ENCODE measurements around the gene SLC7A8.

Gene SLC7A8

DNA sequence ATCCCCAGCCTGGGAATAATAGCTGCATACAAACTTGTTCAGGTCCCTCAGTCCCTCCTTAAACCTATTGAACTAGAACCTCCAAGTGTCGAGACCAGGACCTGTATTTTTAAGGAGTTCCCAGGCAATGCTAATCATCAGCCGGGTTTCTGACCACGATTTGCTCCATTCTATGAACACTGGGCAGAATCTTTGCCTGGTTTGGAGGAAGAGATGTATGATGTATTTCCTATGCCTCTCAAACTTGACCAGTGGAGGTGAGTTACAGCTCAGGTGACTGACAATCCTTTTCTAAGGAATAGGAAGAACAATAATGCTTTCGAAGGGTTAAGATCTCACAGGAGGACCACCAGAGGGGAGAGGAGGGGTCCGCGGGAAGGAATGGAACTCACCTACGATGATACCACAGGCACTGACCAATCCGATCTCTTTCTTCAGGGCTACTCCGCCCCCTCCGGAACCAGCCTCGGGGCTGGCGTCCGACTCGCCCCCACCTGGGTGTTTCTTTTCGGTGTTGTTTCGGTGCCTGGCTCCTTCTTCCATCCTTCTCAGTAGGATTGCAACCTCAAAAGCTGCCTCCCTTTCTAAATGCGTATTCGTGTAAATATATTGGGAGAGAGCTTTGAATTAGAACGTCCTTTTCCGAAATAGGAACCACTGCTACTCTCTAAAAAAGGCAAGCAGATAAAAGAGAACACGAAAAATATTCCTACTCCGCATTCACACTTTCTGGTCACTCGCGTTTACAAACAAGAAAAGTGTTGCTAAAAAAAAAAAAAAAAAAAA lies 895 bp downstream of the SLC7A8 start:
- peak; percentile 75 for DNase-seq

DNA sequence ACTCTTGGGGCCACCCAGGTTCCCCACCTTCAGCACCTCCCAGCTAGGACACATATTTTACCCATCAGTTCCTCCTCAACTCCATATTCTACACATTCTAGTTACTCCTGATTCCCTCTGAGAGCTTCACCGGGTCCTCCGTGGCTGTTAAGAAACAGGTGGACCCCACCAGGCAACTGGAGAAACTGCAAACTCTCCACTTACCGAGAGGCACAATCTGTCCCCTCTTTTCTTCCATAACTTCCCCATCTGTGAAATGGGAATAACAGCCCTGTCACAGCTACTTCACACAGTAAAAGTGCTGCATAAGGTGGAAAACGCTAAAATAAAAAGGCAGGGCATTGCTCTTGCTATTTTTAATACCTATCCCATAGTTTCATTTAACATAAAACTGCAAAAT lies 1.5 kb downstream of the SLC7A8 start:
- DNase-seq = no peak

DNA sequence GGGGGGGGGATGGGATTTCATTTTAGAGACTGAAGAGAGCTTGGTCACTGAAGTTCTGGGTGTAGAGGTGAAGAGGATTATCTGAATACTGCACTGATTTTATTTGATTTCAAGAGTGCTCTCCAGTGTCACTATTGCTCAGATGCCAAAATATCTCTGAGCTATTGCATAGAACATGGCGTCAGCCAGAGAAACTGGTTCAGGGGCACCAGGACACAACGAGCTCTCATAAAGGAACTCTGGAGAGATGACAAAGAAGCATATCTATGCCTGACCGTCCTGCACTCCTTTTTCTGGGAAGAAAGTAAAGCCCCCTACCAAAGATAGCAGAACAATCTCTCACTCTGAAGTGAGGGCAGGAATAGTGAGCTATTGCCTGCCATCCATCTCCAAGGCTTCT lies 2.0 kb downstream of the SLC7A8 start:
- DNase-seq = peak; percentile 25

DNA sequence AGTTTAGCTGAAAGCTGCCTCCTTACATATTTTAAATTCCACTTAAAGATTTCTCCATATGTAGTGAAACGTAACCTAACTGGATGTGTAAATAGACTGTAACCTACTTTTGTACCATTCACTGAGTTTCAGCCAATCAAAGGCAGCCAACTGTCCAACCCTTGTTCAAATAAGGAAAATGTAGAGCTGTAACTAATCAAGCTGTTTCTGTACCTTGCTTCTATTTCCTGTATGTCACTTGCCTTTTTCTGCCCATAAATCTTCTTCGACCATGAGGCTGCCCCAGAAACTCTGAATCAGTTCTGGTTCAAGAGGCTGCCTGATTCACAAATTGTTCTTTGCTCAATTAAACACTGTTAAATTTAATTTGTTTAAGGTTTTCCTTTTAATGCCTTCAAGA lies 6.3 kb downstream of the SLC7A8 start:
- DNase-seq = peak; percentile 58

DNA sequence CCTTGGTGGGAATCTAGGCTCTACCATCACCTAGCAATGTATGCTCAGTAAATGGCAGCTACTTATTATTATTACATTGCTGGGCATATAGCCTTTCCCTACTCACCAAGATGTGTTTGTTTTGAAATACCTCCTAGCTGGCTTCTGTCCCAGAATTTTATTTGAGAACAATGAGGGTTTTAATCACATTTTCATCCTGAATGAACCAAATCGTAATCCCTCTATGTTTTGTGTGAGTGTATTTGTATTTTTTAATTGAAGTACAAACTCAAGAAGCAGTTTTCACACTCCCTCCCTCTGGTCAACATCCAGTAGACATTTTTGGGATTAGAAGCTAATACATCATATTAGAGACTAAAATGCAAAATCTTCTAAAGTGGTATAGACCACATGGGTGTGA lies 7.6 kb downstream of the SLC7A8 start:
- peak; percentile 84 for DNase-seq

DNA sequence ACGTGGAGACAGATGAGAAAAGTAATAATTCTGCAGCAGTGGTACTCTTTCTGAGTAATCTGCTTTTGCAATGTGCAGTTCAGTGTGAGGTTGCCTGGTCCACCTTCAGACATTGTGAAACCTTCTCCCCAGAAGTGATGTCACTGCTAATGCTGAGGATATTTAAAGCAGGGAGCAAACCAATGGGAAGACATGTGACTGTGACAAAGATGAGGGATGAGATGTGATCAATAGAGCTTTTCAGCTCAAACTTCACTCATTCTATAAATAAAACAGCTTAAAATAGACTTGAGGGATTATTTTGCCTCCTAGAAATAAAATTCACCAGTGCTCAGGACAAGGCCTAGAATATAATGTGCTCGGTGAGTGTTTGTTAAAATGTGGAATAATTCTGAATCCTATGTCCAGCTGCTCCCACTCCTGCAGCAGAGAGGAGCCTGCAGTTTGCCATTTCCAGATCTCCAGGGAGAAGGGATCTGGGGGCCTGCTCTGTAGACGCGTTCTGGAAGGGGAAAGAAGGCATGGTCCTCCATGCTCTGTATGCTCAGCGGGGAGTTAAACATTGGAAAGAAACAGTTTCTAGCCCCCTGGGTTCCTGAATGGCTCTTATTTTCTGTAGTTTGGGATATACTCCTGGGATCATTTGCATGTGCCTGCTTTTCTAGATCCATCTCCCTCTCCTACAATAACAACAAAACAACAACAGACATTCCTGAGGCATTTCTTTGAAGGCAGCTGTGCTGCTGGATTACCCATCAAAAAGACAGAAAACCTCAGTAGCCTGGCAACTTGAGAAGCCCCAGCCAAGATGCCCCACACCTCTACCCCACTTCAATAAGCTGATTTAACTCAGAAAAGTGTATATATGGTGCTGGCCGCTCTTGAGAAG lies 8.9 kb downstream of the SLC7A8 start:
- no peak for DNase-seq

DNA sequence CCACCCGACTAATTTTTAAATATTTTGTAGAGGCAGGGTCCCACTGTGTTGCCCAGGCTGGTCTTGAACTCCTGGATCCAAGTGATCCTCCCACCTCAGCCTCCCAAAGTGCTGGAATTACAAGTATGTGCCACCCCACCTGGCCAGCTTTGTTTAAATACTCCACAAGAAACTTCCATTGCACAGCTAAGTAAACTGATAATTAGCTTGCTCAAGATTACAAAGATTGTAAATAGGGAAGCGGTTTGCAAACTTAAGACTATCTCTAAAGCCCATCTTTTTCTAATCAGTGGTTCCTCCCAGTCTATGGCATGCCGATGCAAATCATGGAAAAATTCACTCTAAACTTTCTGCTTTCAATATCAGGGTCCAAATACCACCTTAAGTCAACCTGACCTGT lies 9.7 kb downstream of the SLC7A8 start:
- DNase-seq = no peak

DNA sequence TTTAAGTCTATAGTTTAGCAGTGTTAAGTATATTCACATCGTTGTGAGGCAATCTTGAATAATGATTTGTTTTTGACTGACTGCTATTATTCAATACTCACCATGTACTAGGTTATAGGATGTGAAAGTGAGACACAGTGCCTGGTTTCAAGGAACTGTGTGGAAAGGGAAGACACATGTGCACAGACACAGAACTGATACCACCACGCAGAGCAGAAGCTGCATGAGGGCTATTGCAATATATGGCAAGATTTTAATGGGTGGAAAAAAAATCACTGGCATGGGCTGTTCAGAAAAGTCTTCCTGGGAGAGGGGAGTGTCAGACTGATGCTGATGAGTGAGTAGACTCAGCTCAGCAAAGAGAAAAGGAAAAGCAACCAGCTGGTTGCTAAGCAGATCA lies 10.4 kb downstream of the SLC7A8 start:
- no peak for DNase-seq

DNA sequence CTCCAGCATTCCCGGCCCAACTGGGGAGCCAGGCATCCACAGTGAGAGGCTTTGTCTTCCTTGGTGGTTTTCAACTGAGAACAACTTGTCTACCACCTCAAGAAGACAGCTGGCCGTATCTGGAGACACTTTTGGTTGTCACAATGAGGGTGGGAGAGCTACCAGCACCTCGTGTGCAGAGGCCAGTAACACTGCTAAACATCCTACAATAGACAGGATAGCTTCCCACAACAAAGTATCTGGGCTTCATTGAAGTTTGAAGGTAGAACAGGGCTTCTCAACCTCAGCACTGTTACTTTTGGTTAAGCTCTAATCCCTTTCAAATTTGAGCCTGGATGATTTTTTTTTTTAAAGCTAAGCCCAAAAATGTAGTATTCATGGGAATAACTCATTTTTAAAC lies 10.9 kb downstream of the SLC7A8 start:
- DNase-seq = no peak

DNA sequence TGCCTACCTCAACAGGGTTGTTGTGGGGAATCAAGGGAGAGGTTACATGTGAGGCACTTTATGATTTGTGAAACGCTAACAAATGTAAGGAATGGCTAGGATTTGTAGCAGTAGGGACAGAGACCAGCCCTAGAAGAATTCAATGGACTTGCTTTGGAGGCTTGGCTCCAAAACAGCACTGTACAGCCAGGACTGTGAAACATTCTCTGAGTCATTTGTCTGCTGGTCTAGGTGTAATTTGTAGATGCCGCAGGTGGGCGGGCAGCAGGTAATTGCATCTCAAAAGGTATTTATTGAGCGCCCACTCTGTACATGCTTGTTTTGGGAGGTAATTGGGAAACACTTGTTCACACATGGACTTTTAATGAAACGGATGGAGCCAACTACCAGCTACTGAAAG lies 11.4 kb downstream of the SLC7A8 start:
- no peak for DNase-seq

DNA sequence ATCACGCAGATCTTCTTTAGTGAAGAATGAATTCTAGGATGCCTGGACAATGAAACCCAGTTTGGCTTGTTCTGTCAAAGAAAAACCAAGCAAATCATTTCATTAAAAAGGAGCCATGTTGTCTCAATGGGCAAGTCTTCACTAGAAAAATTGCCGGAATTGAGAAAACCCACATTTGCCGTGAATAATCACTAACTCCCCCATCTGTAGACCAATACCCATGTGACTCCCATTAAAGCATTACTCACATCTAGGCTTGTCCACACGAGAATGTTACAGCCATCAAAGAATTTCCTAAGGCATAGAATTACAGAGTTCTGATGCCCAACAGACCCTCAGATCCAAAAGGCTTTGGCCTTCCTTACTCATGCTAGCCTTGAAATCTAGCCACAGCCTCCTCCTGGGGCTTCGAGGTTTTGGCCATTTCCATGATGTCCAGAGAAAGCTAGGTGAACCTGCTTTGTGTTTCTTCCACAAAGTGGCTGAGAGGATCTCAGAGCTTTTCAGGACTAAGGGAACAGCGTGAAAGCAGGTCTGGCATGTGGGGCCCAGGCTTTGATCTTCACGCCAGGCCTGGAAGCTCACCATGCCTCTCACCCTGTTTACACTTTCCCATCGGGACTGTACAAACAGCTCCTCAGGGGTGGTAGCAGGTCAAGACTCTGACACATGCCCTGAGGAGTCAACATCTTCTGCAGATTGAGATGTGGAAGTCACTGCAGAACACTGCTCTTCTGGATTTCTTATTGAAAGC lies 12.1 kb downstream of the SLC7A8 start:
- DNase-seq = no peak

DNA sequence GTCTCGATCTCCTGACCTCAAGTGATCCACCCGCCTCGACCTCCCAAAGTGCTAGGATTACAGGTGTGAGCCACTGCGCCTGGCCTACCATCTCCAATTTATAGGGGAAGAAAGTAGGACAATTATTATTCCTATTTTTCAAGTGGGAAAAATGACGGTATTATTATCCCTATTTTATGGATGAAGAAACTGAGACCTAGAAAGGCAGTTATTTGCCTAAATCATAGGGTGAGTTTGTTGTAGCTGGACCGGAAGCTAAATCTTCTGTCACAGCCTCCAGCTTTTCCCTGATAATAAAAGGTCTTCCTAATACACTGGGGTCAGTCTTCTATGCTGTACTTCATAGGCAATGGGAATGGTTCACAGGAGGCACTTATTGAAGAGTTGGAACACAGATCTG lies 13.8 kb downstream of the SLC7A8 start:
- no peak for DNase-seq

DNA sequence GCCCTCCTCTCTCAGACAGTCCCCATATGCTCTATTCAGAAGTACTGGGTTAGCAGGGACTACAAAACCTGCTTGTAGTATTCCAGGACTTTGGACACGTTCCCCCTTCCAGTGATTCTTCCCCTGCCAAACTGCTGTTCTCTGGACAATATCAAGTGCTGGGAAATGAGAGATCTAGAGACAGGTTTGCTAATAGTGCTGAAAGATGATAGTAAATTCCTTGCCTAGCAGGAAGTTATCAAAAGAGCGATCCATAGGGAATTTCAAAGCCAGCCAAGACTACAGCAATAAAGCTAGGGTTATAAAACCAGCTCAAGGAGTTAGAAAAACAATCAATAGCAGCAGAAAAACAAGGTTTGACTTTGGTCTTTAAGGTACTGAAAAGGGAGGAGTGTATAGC lies 15.2 kb downstream of the SLC7A8 start:
- no peak for DNase-seq

DNA sequence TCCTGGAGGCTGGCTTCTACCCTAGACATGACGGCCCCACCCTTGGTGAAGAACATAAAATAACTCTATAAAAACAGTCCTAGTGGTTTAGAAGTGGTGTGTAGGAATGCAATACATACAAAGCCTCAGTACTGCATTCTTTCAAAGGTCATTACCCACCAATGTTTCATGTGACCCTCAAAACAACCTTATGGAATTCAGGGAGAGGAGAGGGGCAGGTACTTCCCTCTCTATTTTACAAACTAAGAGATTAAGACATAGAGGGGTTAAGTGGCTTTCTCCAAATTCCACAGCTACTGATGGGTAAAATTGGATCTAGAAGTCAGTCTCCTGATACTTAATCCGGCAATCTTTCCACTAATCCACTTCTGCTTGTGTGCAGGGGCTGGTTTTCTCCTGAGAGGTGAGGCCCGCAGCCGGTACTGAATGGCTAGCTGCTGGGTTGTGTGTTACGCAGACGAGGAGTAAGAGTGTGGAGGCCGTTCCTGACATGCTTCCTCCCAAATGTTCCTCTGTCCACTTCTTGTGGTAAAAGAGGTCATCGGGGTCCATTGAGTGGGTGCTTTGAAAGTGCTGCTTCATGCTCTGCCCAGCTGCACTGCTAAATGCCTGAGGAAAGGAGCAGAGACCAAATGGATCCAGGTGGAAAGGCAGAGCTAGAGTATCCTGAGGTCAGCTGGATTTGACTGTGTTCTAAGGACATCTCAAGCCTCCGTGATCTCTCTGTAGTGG lies 16.2 kb downstream of the SLC7A8 start:
- no peak for DNase-seq

DNA sequence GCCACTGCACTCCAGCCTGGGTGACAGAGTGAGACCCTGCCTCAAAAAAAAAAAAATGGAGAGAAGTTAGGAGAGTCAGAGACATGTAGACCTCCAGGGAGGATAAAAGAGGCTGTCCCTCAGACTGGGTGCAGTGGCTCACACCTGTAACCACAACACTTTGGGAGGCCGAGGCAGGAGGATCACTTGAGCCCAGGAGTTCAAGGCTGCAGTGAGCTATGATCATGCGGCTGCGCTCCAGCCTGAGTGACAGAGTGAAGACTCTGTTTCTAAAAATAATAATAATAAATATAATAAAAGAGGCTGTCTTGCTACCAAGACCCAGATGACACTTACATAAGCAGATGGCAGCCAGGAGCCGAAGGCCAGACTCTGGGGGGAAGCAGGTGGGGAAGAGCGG lies 18.5 kb downstream of the SLC7A8 start:
- no peak for DNase-seq

DNA sequence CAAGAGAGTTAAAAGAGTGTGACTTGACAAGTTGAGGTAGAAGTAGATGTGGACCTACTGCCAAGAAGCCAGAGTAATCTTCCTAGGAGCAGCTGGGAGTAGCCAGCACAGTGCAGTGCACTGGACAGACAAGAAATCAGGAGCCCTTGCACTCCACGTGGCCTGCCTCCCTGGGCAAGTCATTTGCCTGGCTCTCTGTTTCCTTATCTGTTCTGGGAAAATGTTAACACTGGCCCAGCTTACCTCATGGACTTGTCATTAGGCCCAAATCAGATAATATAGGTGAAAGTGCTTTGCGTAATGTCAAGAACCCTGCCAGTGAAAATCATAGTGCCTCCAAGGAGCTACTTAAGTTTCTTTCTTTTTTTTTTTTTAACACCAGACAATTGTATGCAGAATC lies 19.2 kb downstream of the SLC7A8 start:
- DNase-seq = no peak

DNA sequence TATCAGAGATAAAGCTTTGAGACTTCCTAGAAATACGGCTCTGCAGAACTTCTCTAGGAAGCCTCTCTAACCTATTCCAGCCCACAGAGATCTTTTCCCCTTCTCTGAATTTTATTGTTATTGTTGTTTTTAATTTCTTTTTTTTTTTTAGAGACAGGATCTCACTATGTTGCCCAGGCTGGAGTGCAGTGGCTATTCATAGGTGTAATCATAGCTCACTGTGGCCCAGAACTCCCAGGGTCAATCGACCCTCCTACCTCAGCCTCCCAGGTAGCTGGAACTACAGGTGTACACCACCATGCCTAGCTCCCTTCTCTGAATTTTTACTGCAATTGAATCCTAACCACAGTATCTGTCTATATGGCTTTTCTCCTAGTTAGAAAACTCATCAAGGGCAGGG lies 19.6 kb downstream of the SLC7A8 start:
- DNase-seq = no peak

DNA sequence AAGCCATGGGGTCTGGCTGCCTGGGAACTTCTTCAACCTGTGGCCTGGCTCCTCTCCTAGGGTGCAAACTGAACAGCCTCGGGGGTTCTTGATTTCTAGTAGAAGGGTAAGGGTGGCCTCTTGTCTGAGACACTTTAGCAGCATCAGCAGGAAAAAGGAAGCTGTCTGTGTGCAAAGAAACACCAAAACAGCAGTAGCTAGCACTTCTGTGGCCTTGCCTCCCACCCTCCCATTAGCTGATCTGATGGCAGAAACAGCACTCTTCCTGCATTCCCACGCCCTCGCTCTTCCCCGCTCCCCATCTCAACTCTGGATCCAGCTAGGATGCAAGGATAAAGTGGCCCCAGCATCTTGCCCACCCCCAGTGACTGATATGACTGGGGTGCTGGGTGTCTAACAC lies 20.7 kb downstream of the SLC7A8 start:
- DNase-seq = no peak

DNA sequence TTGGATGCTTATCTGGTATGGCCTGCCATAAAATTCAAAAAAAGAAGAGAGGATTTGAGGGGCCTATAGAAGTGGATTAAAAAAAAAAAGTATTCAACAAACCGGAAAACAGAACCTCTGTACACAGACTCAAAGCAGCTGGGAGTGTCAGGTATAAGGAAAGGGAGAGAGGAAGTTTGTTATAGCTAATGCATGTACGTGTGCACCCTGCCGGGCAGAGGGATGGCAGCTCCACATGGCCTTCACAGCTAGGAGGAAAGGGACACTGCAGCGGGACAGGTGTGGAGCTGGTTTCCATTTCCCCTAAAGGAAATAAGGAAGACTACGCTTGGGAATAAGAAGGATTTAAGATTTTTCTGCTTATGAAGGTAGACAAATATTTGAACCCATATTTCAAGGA lies 21.5 kb downstream of the SLC7A8 start:
- no peak for DNase-seq

DNA sequence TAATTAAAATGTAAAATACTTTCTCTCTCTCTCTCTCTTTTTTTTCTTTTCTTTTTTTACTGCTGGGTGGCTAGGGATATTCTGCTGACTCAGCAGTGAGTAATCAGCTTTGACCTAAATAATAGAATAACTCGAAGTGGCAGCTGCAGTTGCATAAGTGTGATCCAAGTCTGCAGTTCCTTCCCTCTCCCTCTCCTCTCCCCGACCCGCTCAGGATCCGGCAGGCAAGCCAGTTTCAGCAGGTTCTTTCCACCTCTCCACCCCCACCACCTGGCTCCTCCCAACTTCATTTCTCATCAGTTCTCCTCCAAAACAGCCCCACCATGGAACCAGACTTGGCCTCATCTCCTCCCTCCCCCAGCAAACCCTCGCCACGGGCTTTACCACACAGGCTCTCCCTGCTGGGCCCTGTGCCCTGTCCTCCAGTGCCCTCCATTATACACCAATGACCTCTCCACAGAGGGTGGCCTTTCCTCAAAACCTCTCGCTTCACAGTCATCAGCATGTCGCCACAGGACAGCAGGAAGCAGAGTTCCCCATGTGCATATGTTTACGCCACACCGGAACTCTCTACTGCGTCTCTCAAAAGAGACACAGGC lies 22.4 kb downstream of the SLC7A8 start:
- DNase-seq = peak; percentile 69

DNA sequence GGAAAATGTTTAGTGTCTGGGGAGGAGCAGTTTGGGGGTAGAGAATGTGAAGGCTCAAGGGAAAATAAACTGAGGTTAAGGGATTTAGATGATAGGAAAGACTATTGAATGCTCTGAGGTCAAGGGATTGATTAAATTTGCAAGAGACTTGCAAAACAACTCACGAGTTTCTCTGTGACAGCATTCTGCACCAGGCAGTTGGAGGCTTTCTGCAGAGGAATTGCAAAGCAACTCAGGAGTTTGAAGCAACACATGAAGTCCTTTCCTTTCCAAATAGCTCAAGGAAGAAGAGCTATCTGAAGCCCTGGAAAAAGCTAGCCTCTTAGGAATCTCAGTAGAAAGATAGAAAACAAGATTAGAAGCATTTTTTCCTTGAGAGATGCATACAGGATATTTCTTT lies 23.9 kb downstream of the SLC7A8 start:
- no peak for DNase-seq

DNA sequence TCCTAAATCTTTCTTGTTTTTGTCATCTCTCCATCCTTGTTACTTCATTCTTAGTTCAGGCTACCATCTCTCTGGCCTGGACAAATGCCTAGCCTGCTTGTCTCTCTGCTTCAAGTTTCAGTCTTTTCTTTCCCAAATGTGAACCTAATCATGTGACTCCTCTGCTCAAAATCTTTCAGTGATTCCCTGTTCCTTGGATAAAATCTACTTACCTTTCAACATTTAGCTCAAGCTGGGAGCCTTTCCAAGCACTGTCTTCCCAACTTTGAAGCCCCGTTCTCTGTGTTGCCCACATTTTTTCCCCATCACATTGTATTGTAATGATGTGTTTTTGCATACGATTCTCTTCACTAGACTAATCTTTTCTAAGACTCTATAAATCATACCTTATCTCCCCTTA lies 24.7 kb downstream of the SLC7A8 start:
- no peak for DNase-seq
